ENCODE results near the gene SORCS1. TPM values are rescaled to one million over a fixed set of nuclear protein-coding genes. Genes with fewer than 3 reads are reported as not detected.

Gene SORCS1
- total and polyA plus RNA-seq, 4 donors = 0.08 to 0.21 (median 0.09) TPM; not detected in 1

DNA sequence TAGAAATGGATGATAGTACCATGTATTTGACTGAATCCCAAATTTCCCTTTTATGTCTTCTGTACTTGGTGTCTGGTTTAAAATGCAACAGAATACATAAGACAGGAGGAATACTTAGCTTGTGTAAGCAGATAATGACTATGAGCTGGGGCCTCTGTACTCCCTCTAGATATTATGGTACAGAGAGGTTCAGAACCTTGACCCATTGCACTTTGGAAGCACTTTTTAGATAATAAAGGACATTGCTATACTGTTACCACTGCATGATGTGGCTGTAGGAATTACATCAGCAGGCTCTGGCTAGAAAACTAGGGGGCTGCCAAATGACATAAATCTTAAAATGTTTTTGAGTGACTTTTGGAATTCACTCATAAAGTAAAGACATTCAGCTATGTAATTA is 526.6 kb downstream of the SORCS1 start:
- no peaks in the 10 kb centered on the region for H3K4me1 ChIP-seq (ENCODE audit: control insufficient read depth in 4 of 4, insufficient read depth in 4 of 4, low read length in 3 of 4)
- TF ChIP-seq FOXA1 (IDR thresholded peaks at IDR 0.05) = no peak
- no peak for TF ChIP-seq YY1 (IDR thresholded peaks at IDR 0.05)
- TF ChIP-seq, protein P1, sequence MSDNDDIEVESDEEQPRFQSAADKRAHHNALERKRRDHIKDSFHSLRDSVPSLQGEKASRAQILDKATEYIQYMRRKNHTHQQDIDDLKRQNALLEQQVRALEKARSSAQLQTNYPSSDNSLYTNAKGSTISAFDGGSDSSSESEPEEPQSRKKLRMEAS (IDR thresholded peaks at IDR 0.05) = no peak
- no peak for TF ChIP-seq NR2F2 (IDR thresholded peaks at IDR 0.05)
- TF ChIP-seq, protein P2, sequence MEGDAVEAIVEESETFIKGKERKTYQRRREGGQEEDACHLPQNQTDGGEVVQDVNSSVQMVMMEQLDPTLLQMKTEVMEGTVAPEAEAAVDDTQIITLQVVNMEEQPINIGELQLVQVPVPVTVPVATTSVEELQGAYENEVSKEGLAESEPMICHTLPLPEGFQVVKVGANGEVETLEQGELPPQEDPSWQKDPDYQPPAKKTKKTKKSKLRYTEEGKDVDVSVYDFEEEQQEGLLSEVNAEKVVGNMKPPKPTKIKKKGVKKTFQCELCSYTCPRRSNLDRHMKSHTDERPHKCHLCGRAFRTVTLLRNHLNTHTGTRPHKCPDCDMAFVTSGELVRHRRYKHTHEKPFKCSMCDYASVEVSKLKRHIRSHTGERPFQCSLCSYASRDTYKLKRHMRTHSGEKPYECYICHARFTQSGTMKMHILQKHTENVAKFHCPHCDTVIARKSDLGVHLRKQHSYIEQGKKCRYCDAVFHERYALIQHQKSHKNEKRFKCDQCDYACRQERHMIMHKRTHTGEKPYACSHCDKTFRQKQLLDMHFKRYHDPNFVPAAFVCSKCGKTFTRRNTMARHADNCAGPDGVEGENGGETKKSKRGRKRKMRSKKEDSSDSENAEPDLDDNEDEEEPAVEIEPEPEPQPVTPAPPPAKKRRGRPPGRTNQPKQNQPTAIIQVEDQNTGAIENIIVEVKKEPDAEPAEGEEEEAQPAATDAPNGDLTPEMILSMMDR (IDR thresholded peaks at IDR 0.05; ENCODE audit: low read depth, low read length, missing input control) = no peak
- H3K27ac ChIP-seq (ENCODE audit: low read depth in 1 of 2, low read length in 2 of 2) = no peak overlapping the region
- DNase-seq (ENCODE audit: low spot score) = no peak
- H3K4me3 ChIP-seq (ENCODE audit: low read depth in 1 of 3, low read length in 3 of 3) = no peak overlapping the region
- H3K9me3 ChIP-seq (ENCODE audit: control insufficient read depth in 4 of 4, low read length in 3 of 4) = no peaks in the 10 kb centered on the region
- no peak overlapping the region for H3K9ac ChIP-seq (ENCODE audit: low read depth in 1 of 2, low read length in 2 of 2)
- H3K27me3 ChIP-seq (ENCODE audit: control insufficient read depth in 4 of 4, insufficient read depth in 4 of 4, low read length in 3 of 4) = no peaks in the 10 kb centered on the region
- H3K36me3 ChIP-seq (ENCODE audit: control insufficient read depth in 4 of 4, insufficient read depth in 3 of 4, low read depth in 1 of 4, low read length in 3 of 4) = no peaks in the 10 kb centered on the region

DNA sequence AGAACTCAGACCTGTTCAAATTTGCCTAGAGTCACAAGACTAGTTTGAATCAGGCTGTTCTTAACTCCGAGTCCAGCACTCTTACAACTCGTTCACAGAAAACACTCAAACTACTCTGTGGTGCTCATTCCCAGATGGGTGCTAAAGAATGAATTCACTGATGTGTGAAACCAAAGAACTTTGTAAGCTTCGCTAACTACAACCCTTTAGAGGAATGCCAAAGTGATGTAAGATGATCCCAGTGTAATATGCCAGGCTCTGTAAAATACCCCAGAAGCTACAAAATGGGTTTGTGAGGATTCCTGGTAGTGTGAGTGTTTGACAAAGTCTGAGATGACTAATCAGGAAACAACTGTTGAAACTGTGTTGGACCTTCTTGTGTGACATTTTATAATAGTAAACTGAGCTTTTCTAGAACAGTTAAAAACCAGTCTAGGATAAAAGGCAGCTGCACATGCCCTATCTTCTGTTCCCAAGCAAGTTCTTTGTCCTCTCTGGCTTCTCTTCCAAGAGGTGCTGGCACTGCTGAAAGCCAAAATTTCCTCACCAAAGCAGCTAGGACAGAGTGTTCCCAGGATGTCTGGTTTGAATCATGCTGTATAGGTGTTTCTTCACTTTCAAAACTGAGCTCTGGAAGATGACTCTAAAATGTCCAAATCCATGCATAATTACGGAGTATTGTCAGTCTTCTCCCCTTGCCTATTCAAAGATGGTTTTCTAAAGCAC is 527.6 kb downstream of the SORCS1 start:
- no peaks in the 10 kb centered on the region for H3K27me3 ChIP-seq (ENCODE audit: control insufficient read depth in 4 of 4, insufficient read depth in 4 of 4, low read length in 3 of 4)
- no peak overlapping the region for H3K9ac ChIP-seq (ENCODE audit: low read depth in 1 of 2, low read length in 2 of 2)
- H3K36me3 ChIP-seq (ENCODE audit: control insufficient read depth in 4 of 4, insufficient read depth in 3 of 4, low read depth in 1 of 4, low read length in 3 of 4) = no peaks in the 10 kb centered on the region
- no peaks in the 10 kb centered on the region for H3K4me1 ChIP-seq (ENCODE audit: control insufficient read depth in 4 of 4, insufficient read depth in 4 of 4, low read length in 3 of 4)
- WGBS = 61% methylated on average over 4 of the region's 4 CpGs
- TF ChIP-seq, protein P3, sequence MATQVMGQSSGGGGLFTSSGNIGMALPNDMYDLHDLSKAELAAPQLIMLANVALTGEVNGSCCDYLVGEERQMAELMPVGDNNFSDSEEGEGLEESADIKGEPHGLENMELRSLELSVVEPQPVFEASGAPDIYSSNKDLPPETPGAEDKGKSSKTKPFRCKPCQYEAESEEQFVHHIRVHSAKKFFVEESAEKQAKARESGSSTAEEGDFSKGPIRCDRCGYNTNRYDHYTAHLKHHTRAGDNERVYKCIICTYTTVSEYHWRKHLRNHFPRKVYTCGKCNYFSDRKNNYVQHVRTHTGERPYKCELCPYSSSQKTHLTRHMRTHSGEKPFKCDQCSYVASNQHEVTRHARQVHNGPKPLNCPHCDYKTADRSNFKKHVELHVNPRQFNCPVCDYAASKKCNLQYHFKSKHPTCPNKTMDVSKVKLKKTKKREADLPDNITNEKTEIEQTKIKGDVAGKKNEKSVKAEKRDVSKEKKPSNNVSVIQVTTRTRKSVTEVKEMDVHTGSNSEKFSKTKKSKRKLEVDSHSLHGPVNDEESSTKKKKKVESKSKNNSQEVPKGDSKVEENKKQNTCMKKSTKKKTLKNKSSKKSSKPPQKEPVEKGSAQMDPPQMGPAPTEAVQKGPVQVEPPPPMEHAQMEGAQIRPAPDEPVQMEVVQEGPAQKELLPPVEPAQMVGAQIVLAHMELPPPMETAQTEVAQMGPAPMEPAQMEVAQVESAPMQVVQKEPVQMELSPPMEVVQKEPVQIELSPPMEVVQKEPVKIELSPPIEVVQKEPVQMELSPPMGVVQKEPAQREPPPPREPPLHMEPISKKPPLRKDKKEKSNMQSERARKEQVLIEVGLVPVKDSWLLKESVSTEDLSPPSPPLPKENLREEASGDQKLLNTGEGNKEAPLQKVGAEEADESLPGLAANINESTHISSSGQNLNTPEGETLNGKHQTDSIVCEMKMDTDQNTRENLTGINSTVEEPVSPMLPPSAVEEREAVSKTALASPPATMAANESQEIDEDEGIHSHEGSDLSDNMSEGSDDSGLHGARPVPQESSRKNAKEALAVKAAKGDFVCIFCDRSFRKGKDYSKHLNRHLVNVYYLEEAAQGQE (IDR thresholded peaks at IDR 0.05) = no peak
- TF ChIP-seq SP1 (IDR thresholded peaks at IDR 0.05) = no peak
- TF ChIP-seq NR2F2 (IDR thresholded peaks at IDR 0.05) = no peak
- no peak for TF ChIP-seq FOXA1 (IDR thresholded peaks at IDR 0.05)
- TF ChIP-seq, protein P2 (IDR thresholded peaks at IDR 0.05; ENCODE audit: low read depth, low read length, missing input control) = no peak
- no peak for TF ChIP-seq GABPA (IDR thresholded peaks at IDR 0.05 in 1 of 2, conservative IDR thresholded peaks at IDR 0.05 in 1 of 2)
- TF ChIP-seq, protein P1 (IDR thresholded peaks at IDR 0.05) = no peak
- no peak for TF ChIP-seq HNF4G (IDR thresholded peaks at IDR 0.05)
- TF ChIP-seq HNF4A (conservative IDR thresholded peaks at IDR 0.05) = no peak
- no peak for TF ChIP-seq TAF1 (conservative IDR thresholded peaks at IDR 0.05)
- TF ChIP-seq JUND (IDR thresholded peaks at IDR 0.05) = no peak
- DNase-seq (ENCODE audit: low spot score) = no peak
- no peaks in the 10 kb centered on the region for H3K9me3 ChIP-seq (ENCODE audit: control insufficient read depth in 4 of 4, low read length in 3 of 4)
- H3K27ac ChIP-seq (ENCODE audit: low read depth in 1 of 2, low read length in 2 of 2) = no peak overlapping the region
- no peak overlapping the region for H3K4me3 ChIP-seq (ENCODE audit: low read depth in 1 of 3, low read length in 3 of 3)
